HG02840 (cell line): ENCODE measurements around the gene SLC17A8.

Experiments
- ATAC-seq: cut with Tn5 transposase; IDR thresholded peaks from one replicate; pipeline ENCODE4 v1.9.1; 2021; ENCODE audit warnings: mild to moderate bottlenecking, moderate library complexity, moderate number of reproducible peaks; ENCODE audit not compliant: unreplicated experiment, low FRiP score

Gene SLC17A8

DNA sequence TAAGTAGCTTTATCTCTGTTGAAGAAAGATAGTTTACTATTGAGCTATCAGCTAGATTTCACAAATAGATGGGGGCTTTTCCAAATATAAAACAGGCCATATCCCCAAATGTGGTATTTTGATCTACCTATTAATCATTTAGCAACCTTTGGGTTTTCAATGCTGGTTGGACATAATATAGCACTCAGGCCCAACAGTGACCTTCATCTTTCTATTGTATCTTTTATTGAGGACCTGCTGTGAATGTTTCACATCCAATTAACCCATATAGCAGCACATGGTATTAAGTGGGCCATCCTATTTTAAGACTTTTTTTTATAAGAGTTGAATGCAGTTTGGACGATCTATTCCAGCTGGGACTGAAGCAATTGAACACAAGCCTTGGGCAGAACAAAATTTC, 106.8 kb downstream of the SLC17A8 start:
- ATAC-seq = no peak

DNA sequence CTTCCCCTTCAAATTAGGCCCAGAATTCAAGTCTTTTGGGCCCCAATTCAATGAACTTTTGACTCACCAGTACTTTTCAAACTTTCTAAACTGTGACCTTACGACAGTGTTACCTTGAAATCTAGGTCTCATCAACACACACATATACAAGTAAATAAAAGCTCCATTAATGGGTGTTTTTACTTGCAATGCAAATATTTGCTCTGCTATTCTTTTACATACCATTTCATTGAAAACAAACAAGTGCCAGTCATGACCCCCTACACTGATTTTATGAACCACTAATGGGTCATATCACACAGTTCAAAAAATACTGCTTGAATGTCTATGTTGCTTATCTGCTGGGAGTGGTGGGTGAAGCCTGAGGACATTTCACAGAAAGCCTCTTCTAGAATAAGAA, 107.7 kb downstream of the SLC17A8 start:
- ATAC-seq = no peak

DNA sequence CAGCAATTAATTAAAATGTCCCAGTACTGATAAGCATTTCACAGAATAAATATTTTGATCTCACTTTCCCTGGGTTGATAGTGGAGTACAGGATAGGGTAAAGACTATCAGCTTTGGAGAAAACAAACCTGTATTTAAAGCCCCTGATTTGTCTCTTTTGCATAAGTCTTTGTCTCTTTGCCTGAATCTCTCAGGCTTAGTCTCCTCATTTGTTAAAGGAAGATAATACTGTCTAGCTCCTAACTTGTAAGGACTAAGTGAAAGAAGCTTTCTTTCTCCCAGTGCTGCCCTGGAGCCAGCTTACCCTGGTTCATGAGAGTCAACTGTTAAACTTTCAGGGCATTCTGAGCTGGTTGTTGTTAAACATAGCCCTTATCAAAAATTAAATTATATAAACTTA, 111.3 kb downstream of the SLC17A8 start:
- no peak for ATAC-seq
